ENCODE measurements around the gene EPB41L1.

Gene EPB41L1

DNA sequence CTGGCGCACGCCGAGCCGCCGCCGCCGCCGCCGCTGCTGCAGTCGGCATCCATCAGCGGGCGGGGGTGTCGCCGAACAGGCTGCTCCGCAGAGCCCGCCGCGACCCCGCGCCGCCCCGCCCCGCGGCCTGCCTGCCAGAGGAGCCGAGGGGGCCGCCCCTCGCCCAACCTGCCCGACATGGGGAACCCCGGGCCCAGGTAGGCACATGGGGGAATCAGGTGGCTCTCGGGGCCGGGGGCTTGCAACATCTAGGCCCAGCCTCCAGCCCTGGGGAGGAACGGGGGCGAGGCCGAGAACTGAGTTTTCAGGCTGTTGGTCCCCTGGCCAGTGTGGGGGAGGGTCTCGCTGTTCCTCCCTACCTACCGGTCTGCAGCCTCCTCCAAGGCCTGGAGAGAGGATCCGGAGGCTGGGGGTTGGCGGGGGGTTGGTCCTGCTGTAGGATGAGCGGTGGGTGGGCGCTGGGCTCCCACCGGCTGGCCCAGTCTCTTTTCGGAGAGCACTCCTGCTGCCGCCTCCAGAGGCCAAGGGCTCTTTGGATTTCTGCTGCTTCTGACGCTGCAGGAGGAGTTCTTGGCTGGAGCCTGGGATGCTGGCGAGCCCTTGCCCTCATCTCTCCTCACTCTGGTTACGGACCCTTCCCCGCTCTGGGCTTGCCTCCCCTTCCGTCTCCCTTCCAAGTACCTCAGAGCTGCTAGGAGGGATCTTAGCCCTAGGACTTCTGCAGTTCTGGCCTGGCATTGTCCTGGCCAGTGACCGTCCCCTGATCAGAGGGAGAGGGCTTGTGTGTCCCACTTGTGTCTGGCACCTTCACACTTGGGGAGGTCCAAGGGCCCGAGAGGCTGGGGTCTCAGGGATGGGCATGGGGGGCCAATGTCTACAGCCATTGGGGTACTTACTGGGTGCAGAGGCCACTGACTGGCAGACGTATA is at the start of gene EPB41L1:
TSS of gene EPB41L1 (plus strand) at position 41 of the 929 bp plus-strand sequence. CDS start 19,038 bp downstream, outside the sequence.
- no peak for DNase-seq (ENCODE audit: low read depth, low spot score)

DNA sequence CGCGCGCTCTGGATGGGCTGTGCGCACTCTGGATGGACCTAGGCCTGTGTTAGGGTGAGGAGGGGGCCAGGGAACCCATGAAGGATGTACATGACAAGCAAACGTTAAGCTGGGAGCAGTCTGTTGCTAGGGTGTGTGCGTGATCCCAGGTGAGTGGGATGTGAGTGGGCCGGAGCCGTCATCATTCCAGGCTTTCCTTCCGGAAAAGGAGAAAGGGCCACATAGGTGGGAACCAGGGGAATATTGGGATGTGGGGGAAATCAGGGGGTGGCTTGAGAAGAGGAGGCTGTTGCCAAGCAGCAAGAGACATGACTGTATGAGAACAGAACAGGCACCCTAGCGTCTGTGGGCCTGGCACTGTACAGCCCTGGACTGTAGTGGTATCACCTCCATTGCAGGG is 49.7 kb upstream of the EPB41L1 start:
- no peak for DNase-seq (ENCODE audit: low read depth, low spot score)

DNA sequence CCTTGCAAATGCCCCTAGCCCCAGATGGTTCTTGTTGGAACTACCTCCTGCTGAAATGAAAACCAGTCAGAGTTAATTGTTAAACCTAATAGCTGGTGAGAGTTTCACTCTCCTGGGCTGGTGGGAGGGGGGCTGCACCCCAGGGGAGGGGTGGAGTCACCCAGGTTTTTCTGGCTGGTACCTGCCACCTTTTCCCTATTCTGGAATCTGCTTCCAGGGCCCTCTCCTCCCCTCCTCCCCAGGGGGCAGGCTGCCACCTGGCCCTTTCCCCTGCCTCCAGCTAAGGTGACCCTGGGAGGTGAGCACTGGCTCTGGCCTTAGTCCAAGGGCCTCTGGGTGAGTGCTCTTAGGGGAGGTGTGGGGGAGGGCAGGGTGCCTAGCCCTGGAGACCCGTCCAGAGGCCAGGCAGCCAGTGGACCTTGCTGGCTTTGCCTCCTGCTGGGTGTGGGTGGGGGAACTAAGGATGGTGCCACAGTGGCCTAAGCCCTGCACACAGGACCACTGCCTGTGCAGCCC is 48.8 kb upstream of the EPB41L1 start:
- no peak for DNase-seq (ENCODE audit: low read depth, low spot score)

DNA sequence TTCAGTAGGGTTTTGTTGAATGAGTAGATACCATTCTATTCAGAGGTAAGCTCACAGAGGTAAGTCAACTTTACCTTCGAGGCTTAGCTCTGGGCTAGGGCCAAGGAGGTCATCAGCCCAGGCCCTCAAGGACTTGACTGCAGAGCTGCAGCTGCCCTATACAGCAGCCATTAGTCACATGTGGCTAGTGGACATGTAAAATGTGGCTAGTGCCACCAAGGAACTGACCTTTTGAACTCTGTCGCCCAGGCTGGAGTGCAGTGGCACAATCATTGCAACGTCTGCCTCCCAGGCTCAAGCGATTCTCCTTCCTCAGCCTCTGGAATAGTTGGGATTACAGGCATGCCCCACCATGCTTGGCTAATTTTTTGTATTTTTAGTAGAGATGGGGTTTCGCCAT is 47.9 kb upstream of the EPB41L1 start:
- no peak for DNase-seq (ENCODE audit: low read depth, low spot score)

DNA sequence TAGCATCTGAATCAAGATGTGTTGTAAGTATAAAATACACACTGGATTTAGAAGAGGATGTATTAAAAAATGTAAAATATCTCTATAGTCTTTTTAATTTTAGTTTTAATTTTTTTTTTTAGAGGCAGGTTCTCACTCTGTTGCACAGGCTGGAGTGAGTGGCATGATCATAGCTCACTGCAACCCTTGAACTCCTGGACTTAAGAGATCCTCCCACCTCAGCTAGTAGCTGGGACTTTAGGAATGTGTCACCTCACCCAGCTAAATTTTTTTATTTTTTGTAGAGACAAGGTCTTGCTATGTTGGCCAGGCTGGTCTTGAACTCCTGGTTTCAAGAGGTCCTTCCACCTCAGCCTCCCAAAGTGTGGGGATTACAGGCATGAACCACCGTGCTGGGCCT is 46.7 kb upstream of the EPB41L1 start:
- no peak for DNase-seq (ENCODE audit: low read depth, low spot score)

DNA sequence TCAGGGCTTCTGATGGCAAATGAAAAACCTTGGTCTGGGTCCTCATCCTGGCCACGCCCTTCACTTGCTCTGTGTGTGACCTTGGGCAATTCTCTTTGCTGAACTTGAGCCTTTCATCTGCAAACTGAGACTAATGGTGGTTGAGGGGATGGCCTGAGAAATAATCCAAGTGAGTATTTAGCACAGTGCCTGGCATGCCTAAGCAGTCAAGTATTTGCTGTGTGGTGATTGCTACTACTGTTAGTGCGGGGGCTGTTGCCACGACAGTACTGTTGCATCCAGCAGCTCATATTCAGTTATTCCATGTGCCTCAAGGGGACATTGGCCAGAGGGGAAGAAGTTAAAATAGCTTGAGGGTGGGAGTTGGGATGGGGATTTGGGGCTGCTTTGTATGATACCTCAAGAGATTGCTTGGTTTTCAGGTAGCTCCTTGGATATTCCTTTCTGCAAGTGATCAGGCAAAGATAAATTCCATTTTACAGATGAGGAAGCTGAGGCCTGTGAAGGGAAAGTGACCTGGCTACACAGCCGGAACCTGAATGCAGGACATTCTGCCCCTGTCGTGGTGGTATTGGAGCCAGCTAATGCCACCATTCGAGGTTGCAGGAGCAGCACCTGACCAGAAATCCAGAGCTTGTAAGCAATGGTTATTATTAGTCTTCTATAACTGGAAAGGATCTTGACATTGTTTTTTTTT is 45.1 kb upstream of the EPB41L1 start:
- no peak for DNase-seq (ENCODE audit: low read depth, low spot score)

DNA sequence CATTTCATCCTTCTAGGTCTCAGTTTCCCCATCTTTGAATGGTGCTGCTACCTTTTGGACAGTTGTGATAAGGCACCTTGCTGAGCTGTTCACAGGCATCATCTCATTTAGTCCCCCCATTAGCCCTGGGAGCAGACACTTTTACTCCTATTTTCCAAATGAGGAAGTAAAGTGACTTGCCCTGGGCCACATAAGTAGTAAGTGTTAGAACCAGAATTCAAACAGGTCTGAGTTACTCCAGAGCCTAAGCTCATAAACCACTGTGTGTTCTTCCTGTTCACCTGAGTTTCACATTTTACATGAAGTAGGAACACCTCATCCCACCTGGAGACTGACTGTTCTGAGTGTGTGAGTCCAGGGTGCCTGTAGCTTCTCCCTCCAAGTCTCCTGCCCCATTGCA is 43.5 kb upstream of the EPB41L1 start:
- DNase-seq (ENCODE audit: low read depth, low spot score) = no peak

DNA sequence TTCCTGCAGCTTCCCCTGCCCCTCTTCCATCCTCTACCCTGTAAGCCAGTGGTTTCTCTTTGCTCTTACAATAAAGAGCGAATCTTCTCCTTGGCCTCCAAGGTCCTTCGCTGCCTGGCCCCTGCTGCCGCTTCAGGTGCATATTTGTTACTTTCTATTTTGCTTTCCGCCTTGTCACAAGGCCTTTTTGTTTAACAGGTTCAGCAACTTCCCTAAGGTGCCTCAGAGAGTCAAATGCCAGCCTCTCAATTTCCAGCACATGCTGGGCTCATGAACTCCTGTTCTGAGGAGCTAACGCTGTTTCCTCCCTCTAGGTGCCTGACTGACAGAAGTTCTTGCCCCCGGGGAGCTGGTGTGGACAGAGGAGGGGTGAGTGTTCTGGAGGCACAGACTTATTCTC is 42.4 kb upstream of the EPB41L1 start:
- DNase-seq (ENCODE audit: low read depth, low spot score) = no peak

DNA sequence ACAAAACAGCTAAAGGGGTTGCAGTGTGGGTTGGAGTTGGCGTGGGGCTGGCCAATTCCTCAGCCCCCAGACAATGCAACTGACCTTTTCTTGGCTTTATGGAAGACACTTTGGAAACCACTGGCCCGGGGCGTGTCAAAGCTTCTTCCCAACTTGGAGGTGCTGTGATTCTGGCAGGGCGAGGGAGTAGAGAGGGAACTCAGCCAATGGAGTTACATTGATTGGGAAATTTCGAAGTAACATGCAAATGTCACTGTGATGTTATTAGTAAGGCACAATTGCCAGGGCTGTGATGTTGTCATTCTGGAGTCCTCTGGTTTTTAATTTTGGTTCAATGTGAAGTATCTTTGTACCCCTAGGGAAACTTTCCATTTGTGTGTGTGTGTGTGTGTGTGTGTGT is 41.5 kb upstream of the EPB41L1 start:
- no peak for DNase-seq (ENCODE audit: low read depth, low spot score)

DNA sequence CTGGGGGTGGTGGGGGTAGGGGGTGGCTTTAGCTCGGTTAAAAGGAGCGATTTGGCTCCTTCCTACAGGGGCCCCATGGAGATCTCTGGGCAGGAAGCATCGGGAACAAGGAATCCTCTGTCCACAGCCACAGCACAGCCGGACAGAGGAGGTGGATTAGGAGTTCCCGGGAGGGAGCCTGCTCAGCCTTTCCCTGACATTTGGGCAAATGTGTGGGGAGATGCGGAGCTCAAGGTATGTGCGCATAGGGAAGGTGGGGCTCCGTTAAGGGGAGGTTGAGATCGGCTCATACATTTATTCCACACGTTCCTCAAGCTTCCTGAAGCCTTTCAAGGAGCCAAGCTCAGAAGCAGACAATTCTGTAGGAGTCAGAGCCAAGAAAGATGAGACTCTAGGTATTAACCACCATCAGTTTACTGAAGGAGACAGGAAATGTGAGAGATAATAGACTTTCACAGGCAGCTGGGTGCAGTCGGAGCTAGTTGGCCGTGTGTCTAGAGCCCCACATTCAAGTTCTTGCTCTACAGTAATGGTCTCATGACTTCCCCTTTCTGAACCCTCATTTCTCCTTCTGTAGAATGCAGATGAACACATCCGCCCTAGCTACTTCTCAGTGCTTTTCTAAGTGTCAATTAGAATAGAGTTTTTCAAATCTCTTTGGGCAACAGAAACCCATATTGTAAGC is 40.8 kb upstream of the EPB41L1 start:
- DNase-seq (ENCODE audit: low read depth, low spot score) = no peak

DNA sequence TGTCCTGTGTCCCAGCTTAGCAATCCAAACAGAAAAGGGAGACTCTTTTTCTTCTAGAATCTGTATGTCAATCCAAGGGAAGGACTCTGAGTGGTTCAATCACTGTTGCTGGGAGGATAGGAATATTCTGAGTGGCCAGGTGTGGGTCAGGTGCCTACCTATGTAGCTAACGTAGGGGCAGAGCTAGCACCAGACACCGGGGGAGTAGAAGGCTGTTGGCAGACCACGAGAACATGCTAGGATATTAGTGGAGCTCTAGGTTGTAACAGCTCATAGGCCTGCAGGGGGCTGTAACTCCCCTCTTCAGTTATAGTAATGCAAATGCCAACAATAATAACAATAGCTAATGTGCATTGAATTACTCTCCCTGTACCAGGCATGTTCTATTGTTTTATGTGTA is 39.8 kb upstream of the EPB41L1 start:
- no peak for DNase-seq (ENCODE audit: low read depth, low spot score)

DNA sequence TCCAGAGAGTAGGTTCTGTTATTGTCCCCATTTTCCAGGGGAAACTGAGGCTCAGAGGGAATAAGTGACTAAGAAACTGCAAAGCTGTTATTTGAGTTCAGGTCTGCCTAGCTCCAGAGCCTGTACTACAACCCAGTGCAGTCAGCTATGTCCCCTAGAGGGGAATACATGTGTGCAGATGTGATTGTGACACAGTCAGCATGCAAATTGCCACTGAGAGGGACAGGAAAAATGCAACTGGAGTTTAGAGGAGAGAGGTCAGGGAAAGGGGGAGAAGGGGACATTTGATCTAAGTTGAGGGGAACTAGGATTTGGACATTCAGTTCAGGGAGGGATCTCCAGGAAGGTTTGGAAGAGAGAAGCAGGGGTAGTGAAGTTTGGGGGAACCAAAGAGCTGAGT is 38.6 kb upstream of the EPB41L1 start:
- DNase-seq (ENCODE audit: low read depth, low spot score) = no peak

DNA sequence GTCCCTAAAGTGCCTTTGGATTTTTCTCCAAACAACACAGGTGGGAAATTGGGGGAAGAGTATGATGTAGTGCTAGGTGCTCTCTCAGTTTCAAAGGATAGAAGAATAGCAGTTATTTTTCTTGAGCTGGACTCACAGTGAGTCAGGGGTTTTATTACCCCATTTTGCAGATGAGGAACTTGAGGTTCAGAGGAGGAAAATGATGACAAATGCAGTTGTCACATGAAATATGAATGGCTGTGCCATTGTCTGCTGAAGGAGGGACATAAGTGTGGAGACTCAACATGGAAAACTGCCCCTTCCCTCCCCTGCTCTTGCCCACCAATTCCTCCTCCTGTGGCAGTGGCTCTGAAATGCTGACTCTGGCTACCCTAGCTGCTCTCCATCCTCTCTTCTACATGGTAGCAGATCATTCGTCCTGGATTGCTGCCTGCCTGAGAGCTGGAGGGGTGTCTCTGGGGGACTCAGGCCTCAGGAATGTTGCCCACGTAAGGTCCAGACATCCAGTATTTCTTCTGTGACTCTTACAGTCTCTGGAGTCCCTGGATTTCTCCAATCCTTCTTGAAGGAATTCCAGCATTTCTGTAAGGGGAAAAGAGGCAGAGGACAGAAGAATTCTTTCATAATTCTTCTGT is 37.6 kb upstream of the EPB41L1 start:
- no peak for DNase-seq (ENCODE audit: low read depth, low spot score)

DNA sequence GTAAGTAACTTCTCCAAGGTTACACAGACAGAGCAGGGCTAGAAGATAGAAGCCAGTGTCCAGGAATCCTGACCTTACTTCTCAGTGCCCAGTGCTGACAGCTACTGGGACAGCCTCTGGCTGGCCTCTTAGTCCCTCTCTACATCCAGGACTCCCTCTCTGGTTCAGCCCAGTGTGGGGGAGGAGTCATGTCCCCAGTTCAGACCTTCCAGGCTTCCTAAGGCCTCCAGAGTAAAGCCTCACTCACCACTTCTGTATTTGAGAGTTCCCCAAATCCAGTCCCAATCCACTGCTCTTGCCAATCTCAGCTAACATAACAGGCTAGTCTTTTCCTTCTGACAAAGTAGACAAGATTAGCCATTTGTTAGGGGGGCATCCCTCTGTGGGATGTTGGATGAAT is 36.9 kb upstream of the EPB41L1 start:
- DNase-seq (ENCODE audit: low read depth, low spot score) = no peak

DNA sequence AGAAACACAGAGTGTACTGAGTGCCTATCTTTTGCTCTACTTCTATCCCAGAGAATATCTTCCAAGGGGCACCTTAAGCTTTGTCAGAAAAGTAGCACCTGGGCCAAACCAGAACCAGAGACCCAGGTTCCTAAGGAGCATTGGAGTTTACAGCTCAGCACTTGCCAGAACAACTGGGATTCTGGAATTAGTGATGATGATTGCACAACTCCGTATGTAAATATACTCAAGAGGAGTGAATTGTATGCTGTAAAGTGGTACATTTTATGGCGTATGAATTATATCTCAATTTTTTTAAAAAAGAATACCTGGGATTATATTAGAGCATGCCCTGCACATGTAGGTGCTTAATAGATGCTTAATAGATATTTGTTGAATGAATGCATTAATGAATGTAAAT is 36.2 kb upstream of the EPB41L1 start:
- no peak for DNase-seq (ENCODE audit: low read depth, low spot score)

DNA sequence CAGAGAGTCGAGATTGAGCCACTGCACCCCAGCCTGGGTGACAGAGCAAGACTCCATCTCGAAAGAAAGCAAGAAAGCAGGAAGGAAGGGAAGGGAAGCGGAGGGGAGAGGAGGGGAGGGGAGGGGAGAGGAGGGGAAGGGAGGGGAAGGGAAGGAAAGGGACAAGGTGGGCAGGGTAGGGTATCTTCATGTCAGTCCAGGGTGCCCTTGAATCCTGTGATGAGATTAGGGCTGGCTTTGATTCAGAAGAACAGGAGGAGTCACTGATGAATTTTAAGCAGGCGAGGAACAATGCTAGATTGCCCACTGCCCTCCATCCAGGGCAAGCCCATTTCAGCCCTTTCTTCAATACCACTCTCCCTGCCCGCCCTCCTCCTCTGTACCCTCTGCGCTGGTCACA is 35.0 kb upstream of the EPB41L1 start:
- no peak for DNase-seq (ENCODE audit: low read depth, low spot score)

DNA sequence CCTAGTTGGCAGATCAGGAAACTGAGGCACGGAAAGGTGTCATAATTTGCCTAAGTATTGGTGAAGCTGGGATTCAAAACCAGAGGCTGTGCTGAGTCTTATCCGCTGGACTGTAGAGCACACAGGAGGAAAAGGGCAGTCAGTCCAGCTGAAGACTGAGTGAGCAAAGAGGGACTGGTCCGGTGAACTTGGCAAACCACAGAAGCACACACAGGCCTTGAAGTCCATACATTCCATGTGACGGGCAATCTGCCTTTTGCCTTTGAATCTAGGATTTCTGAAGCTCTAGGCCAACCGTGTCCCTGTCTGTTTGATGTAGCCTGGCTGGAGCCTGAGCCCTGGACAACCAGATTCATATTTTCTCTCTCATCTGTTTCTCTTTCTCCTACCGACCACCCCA is 34.3 kb upstream of the EPB41L1 start:
- no peak for DNase-seq (ENCODE audit: low read depth, low spot score)

DNA sequence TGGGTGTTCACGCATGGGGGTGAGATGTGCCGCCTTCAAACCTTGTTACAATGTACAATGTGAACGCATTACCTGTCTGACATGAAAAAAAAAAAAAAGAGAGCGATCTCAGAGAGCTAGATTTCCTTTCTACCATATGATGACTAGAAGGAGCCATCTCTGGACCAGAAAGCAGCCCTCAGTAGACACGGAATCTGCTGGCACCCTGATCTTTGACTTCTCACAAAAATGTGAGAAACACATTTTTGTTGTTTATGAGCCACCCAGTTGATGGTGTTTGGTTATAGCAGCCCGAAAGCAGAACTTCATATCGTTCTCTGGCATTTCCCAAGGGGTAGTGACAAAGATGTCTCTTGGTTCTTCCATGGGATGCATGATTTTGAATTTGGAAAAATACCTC is 33.5 kb upstream of the EPB41L1 start:
- no peak for DNase-seq (ENCODE audit: low read depth, low spot score)

DNA sequence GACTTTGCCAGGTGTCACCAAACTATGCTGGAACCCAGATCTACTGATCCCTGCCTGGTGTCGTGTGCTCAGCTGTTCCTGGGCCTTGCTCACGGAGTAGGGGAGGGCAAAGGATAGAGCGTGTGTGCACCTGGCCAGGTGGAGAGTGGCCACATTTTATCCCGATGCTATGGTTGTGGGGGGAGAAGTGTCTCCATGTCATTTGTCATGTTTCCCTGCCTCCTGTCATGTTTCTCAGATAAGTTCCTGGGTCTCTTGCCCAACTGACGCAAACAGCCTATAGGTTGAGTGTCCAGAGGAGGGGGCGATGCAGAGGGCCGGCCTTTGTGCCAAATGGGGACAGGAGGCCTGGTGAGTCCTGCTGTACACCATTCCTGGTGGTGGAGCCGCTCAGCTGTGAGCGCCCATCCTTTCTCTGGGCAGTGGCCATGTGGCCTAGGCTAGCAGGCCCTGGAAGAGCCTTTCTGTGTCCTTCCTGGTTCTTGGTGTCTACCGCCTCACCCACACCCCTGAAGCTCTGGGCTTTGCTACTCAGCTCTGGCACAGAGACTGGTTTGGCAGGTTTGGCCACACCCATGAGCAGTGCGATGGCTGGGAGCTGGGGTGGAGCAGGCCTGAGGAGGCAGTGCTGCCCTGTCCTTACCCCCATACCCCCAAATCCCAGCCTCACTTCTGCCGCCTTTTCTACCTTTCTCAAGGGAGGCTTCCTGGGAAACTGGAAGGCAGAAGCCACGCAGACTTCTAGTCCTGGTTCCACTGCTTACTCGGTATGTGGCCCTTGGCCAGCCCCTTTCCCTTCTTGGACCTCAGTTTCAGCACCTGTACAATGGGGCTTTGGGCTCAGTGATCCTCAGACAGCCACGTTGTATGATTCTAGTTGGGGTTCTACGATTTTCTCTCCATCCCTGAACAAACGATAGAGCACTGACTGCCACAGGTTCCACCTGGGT is 32.3 kb upstream of the EPB41L1 start:
- no peak for DNase-seq (ENCODE audit: low read depth, low spot score)

DNA sequence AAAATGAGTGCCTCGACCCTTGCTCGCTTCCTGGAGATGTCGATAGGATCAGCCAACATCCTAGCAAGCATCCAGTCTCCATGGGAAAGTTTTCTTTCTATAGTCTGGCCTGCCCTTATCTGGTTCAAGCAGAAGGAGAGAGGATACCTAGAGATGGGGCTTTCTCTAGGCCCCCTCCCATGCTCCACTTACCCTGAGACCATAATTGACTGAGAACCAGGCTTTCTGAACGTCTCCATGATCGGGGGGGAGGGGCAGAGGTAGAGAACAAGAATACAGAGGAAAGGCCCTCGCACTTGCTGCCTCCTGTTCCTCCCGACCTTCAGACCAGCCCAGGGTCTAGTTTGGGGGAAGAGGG is 31.6 kb upstream of the EPB41L1 start:
- no peak for DNase-seq (ENCODE audit: low read depth, low spot score)

DNA sequence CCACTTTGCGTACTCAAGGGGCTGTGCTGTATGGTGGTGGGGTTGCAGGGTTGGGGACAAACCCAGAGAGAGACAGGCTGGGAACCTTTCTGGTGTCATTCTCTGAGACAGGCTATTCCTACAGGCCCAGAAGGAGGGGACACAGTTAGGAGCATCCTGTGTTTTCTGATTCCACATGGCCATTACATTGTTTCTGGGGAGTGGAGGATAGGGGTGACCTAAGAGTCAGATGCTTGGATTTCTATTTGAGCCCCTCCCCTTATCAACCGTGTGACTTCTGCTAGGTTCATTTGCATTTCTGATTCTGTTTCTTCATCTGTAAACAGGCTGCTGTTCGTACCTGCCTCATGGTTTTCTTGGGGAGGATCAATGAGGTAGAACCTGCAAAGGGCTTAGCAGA is 29.4 kb upstream of the EPB41L1 start:
- DNase-seq (ENCODE audit: low read depth, low spot score) = no peak

Data from brain pericyte (primary cell).